ENCODE results near the gene NPM3. TPM values are rescaled to one million over a fixed set of nuclear protein-coding genes. Genes with fewer than 3 reads are reported as not detected.

NPM3 gene
- total RNA-seq, 1 experiment from 2014 or later: 260 TPM

- TF ChIP-seq, protein P1, sequence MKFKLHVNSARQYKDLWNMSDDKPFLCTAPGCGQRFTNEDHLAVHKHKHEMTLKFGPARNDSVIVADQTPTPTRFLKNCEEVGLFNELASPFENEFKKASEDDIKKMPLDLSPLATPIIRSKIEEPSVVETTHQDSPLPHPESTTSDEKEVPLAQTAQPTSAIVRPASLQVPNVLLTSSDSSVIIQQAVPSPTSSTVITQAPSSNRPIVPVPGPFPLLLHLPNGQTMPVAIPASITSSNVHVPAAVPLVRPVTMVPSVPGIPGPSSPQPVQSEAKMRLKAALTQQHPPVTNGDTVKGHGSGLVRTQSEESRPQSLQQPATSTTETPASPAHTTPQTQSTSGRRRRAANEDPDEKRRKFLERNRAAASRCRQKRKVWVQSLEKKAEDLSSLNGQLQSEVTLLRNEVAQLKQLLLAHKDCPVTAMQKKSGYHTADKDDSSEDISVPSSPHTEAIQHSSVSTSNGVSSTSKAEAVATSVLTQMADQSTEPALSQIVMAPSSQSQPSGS (CRISPR knock-in tag; IDR thresholded peaks at IDR 0.05; ENCODE audit: borderline replicate concordance, low read depth): no peak
- TF ChIP-seq ZNF671 (CRISPR knock-in tag; IDR thresholded peaks at IDR 0.05) (0 out of 2 replicates have a peak, but pooled peaks have one; percentile 65), MAX (CRISPR knock-in tag; IDR thresholded peaks at IDR 0.05) (peak; percentile 95), ZNF219 (CRISPR knock-in tag; IDR thresholded peaks at IDR 0.05; ENCODE audit: borderline replicate concordance) (peak; percentile 84), KAT7 (CRISPR knock-in tag; IDR thresholded peaks at IDR 0.05; ENCODE audit: borderline replicate concordance) (no peak), NR2C2 (CRISPR knock-in tag; IDR thresholded peaks at IDR 0.05) (0 out of 2 replicates have a peak, but pooled peaks have one; percentile 13), ZNF263 (CRISPR knock-in tag; IDR thresholded peaks at IDR 0.05; ENCODE audit: low read depth) (no peak), SMAD3 (CRISPR knock-in tag; IDR thresholded peaks at IDR 0.05; ENCODE audit: borderline replicate concordance) (no peak), CREM (CRISPR knock-in tag; IDR thresholded peaks at IDR 0.05) (no peak), CREB1 (CRISPR knock-in tag; IDR thresholded peaks at IDR 0.05) (0 out of 2 replicates have a peak, but pooled peaks have one; percentile 68), ETV6 (CRISPR knock-in tag; IDR thresholded peaks at IDR 0.05) (0 out of 2 replicates have a peak, but pooled peaks have one; percentile 37), NFATC4 (CRISPR knock-in tag; IDR thresholded peaks at IDR 0.05) (no peak), ZNF281 (CRISPR knock-in tag; IDR thresholded peaks at IDR 0.05) (peak; percentile 95; the same call in 1 of the 2 replicates), HMGXB4 (CRISPR knock-in tag; IDR thresholded peaks at IDR 0.05) (no peak), RORB (CRISPR knock-in tag; IDR thresholded peaks at IDR 0.05) (no peak), SP1 (CRISPR knock-in tag; conservative IDR thresholded peaks at IDR 0.05) (peak; percentile 92)
- TF ChIP-seq, protein P2, sequence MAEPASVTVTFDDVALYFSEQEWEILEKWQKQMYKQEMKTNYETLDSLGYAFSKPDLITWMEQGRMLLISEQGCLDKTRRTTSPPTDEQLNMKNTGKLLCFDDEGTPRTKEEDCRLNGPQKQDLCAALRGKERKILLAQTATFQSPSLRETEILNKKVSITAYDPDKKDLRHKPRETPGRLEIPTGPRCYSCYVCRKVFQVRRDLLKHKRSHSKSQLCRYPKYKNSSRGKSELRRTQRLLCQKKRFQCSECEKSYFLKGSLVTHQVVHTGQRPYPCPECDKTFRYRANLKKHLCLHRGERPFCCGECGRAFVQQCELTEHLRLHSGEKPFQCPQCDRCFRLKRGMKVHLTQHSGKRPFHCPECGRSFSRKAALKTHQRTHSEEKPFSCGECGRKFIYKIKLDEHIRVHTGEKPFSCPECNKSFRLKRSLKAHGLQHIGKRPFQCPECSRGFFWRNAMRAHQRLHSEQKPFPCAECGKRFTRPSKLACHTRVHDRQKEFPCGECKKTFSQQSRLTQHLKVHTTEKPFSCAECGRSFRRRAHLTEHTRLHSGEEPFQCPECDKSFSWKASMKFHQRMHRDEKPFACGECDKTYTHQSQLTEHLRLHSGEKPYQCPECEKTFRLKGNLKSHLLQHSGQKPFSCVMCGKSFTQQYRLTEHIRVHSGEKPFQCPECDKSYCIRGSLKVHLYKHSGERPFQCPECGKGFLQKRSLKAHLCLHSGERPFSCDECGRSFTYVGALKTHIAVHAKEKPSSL (CRISPR knock-in tag; conservative IDR thresholded peaks at IDR 0.05): no peak
- TF ChIP-seq, protein P3, sequence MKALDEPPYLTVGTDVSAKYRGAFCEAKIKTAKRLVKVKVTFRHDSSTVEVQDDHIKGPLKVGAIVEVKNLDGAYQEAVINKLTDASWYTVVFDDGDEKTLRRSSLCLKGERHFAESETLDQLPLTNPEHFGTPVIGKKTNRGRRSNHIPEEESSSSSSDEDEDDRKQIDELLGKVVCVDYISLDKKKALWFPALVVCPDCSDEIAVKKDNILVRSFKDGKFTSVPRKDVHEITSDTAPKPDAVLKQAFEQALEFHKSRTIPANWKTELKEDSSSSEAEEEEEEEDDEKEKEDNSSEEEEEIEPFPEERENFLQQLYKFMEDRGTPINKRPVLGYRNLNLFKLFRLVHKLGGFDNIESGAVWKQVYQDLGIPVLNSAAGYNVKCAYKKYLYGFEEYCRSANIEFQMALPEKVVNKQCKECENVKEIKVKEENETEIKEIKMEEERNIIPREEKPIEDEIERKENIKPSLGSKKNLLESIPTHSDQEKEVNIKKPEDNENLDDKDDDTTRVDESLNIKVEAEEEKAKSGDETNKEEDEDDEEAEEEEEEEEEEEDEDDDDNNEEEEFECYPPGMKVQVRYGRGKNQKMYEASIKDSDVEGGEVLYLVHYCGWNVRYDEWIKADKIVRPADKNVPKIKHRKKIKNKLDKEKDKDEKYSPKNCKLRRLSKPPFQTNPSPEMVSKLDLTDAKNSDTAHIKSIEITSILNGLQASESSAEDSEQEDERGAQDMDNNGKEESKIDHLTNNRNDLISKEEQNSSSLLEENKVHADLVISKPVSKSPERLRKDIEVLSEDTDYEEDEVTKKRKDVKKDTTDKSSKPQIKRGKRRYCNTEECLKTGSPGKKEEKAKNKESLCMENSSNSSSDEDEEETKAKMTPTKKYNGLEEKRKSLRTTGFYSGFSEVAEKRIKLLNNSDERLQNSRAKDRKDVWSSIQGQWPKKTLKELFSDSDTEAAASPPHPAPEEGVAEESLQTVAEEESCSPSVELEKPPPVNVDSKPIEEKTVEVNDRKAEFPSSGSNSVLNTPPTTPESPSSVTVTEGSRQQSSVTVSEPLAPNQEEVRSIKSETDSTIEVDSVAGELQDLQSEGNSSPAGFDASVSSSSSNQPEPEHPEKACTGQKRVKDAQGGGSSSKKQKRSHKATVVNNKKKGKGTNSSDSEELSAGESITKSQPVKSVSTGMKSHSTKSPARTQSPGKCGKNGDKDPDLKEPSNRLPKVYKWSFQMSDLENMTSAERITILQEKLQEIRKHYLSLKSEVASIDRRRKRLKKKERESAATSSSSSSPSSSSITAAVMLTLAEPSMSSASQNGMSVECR (CRISPR knock-in tag; IDR thresholded peaks at IDR 0.05; ENCODE audit: borderline replicate concordance): peak; percentile 89
- TF ChIP-seq, protein P4, sequence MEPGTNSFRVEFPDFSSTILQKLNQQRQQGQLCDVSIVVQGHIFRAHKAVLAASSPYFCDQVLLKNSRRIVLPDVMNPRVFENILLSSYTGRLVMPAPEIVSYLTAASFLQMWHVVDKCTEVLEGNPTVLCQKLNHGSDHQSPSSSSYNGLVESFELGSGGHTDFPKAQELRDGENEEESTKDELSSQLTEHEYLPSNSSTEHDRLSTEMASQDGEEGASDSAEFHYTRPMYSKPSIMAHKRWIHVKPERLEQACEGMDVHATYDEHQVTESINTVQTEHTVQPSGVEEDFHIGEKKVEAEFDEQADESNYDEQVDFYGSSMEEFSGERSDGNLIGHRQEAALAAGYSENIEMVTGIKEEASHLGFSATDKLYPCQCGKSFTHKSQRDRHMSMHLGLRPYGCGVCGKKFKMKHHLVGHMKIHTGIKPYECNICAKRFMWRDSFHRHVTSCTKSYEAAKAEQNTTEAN (CRISPR knock-in tag; IDR thresholded peaks at IDR 0.05): peak; percentile 100
- TF ChIP-seq, protein P5, sequence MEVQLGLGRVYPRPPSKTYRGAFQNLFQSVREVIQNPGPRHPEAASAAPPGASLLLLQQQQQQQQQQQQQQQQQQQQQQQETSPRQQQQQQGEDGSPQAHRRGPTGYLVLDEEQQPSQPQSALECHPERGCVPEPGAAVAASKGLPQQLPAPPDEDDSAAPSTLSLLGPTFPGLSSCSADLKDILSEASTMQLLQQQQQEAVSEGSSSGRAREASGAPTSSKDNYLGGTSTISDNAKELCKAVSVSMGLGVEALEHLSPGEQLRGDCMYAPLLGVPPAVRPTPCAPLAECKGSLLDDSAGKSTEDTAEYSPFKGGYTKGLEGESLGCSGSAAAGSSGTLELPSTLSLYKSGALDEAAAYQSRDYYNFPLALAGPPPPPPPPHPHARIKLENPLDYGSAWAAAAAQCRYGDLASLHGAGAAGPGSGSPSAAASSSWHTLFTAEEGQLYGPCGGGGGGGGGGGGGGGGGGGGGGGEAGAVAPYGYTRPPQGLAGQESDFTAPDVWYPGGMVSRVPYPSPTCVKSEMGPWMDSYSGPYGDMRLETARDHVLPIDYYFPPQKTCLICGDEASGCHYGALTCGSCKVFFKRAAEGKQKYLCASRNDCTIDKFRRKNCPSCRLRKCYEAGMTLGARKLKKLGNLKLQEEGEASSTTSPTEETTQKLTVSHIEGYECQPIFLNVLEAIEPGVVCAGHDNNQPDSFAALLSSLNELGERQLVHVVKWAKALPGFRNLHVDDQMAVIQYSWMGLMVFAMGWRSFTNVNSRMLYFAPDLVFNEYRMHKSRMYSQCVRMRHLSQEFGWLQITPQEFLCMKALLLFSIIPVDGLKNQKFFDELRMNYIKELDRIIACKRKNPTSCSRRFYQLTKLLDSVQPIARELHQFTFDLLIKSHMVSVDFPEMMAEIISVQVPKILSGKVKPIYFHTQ (CRISPR knock-in tag; IDR thresholded peaks at IDR 0.05): no peak
Observed at GRCh38 chr10:101830322-101831168, 47.3 kb upstream of the NPM3 start (continued).
